Fibroblast of peridontal ligament (primary cell): ENCODE results near the gene C9orf43.
"Not testable (repeated sequence)": the region's sequence is repeated elsewhere in the genome, so short reads cannot be mapped to it uniquely, and the experiment has no call there.

Experiments
- DNase-seq: peaks from one replicate; pipeline ENCODE4 v3.0.0-alpha.2; 2010; ENCODE audit errors: extremely low read depth

The C9orf43 gene

GRCh38 chr9:113416149-113416721 is 5.7 kb downstream of the C9orf43 start:
- no peak for DNase-seq

- peak; percentile 2 for DNase-seq
Observed at GRCh38 chr9:113417370-113417769, 6.8 kb downstream of the C9orf43 start.

DNA sequence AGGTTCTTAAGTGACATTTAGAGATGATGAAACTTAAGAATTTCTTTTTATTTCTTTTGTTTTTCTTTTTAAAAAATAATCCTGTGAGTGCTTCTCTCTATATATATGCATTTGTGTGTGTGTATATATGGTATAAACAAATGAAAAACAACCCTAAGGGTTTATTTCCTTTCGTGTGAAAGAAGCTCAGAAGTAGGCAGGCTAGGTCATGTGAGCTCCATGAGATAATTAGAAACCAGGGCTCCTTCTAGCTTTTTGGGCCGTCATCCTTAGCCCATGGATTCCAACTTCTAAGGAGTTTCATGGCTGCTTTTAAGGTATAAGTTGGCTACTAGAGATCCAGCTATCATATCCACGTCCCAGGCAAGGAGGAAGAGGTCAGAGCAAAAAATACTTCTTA is 11.2 kb downstream of the C9orf43 start:
- DNase-seq, result no peak

GRCh38 chr9:113425072-113425471 is 14.5 kb downstream of the C9orf43 start:
- DNase-seq, result no peak

- no peak for DNase-seq
Observed at GRCh38 chr9:113426701-113427100, 16.2 kb downstream of the C9orf43 start.

DNA sequence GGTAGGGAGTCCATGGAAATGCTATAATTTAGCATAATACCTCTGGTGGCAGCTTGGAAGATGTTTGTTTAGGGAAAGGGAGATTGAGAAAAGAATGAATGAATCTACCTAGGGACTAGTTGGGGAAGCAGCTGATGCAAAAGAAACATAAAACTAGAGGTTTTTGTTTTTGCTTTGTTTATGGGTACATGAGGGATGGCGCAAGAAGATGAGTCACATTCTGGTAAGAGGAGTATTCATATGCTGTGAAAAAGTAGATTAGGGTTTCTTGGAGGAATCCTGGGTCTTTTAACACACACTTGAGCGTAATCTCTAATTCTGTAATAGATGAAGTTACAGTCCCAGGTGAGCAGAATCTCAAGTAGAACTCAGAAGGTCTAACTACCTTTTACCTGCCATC is 17.1 kb downstream of the C9orf43 start:
- peak; percentile 53 for DNase-seq

DNA sequence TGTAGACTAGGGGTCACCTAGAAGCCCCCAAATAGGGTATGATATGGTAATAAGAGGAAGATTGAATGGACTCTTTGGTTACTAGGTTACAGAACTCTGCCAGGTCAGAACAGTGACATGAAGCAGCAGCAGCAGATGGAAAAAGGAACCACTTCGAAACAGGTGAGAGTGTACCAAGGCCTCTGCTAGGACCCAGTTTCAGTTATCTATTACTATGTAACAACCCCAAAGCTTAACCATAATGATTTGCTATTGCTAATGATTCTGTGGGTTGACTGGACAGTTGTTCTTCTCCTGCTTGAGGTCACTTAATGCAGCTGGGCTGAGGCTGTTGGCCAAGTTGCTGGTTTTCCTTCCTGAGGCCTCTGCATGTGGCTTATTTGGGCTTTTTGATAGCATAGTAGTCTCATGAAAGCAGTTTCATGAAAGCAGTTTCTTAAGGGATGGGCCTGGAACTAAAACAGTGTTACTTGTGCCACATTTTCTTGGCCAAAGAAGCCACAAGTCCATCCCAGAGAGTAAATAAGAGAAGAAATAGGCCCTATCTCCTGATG is 17.6 kb downstream of the C9orf43 start:
- peak; percentile 37 for DNase-seq

- no peak for DNase-seq
Observed at GRCh38 chr9:113431191-113431590, 20.6 kb downstream of the C9orf43 start.

GRCh38 chr9:113436728-113437515 is 26.4 kb downstream of the C9orf43 start:
- DNase-seq, result peak; percentile 38

DNA sequence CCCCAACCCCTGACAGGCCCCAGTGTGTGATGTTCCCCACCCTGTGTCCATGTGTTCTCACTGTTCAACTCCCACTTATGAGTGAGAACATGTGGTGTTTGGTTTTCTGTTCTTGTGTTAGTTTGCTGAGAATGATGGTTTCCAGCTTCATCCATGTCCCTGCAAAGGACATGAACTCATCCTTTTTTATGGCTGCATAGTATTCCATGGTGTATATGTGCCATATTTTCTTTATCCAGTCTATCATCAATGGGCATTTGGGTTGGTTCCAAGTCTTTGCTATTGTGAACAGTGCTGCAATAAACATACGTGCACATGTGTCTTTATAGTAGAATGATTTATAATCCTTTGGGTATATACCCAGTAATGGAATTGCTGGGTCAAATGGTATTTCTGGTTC is 27.2 kb downstream of the C9orf43 start:
- DNase-seq, result not testable (repeated sequence)

GRCh38 chr9:113444736-113445135 is 34.2 kb downstream of the C9orf43 start:
- DNase-seq, result no peak

GRCh38 chr9:113446323-113446740 is 35.8 kb downstream of the C9orf43 start:
- DNase-seq, result peak; percentile 81

DNA sequence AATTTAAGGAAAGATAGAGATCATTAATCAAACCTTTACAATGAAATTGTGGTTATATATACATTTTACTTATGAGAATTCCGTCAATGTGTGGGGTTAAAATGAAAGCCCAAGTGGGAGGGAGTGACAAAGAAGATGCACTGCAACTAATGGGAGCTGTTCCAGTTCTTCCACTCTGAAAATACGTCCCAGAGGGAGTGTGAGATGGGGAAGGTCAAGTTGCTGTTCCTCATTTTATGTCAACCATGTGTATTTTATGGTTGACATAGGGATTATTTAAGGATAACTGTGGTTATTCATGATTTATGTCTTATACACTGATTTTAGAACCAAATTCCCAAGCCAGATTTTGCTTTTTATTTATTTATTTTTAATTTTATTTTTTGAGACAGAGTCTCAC is 38.8 kb downstream of the C9orf43 start:
- DNase-seq, result no peak

- DNase-seq, result no peak
Observed at GRCh38 chr9:113452113-113452605, 41.6 kb downstream of the C9orf43 start.

DNA sequence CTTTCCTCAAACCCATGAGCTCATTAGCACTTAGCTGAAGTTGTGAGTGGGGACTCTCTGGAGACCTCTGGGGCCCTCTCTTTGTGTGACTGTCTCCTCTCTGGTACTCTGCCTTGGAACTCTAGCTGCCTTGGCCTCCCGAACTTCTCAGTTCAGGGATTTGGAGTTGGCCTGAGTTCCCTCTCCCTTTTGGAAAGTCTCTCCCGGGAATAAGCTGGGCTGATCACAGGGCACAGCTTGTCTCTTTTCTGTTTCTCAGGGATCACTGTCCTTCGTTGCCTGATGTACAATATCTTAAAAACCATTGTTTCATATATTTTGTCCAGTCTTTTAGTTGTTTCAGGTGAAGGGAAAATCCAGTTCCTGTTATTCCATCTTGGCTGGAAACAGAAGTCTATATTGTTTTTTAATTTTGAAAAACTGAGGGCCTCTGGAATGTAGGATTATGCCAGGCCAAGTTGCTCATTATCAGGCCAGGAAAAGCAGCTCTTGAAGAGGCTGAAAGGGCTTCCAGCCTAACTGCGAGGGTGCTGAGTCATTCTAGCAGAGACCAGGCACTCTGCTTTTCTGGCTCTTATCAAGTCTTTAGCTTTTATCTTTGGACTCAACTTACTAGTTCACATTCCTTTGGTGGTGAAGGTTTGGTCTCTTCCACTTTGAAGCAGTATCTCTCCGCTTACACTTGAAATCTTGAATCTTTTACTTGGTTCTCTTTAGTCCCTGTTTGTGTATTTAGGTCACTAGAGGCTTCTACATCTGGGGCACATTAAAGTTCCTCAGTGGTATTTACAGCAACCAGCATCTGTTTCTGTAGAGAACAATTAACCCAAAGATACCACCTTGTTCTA is 44.6 kb downstream of the C9orf43 start:
- peak; percentile 95 for DNase-seq

GRCh38 chr9:113456235-113456634 is 45.7 kb downstream of the C9orf43 start:
- peak; percentile 51 for DNase-seq

DNA sequence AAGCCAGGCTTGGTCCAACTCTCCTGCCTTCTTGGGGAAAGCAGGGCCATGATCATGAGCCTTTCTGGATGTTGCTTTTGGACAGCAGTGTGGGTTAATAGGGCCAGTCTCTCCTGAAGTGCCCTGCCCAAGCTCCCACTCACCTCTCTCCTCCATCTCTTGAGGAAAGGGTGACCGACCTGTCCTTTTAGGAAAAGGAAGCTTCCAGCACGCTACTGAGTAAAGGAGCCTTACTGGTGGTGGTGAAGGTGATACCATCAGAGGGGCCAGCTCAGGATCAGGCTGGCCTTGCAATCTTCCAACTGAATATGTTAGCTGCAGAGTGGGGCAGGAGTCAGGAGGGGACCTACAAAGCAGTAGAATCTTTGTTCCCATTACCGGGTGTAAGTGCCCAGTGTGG is 50.7 kb downstream of the C9orf43 start:
- DNase-seq, result no peak

DNA sequence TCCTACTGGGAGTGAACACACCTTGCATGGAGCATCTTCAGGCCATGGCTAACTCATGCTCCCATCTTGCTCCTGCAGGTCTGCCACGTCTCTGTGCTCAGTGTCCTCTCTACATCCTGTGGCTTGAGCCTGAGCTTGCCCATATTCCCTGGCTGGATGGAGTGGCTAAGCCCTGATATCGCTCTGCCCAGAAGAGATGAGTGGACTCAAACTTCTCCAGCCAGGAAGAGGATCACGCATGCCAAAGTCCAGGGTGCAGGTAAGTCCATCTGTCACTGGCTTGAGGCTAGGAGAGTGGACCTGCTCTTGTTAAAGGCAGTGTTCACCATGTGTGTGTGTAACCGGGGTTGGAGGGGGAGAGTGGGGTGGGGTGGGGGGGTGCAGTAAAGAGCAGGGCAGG is 51.4 kb downstream of the C9orf43 start:
- DNase-seq, result no peak

GRCh38 chr9:113462781-113463286 is 52.3 kb downstream of the C9orf43 start:
- no peak for DNase-seq

DNA sequence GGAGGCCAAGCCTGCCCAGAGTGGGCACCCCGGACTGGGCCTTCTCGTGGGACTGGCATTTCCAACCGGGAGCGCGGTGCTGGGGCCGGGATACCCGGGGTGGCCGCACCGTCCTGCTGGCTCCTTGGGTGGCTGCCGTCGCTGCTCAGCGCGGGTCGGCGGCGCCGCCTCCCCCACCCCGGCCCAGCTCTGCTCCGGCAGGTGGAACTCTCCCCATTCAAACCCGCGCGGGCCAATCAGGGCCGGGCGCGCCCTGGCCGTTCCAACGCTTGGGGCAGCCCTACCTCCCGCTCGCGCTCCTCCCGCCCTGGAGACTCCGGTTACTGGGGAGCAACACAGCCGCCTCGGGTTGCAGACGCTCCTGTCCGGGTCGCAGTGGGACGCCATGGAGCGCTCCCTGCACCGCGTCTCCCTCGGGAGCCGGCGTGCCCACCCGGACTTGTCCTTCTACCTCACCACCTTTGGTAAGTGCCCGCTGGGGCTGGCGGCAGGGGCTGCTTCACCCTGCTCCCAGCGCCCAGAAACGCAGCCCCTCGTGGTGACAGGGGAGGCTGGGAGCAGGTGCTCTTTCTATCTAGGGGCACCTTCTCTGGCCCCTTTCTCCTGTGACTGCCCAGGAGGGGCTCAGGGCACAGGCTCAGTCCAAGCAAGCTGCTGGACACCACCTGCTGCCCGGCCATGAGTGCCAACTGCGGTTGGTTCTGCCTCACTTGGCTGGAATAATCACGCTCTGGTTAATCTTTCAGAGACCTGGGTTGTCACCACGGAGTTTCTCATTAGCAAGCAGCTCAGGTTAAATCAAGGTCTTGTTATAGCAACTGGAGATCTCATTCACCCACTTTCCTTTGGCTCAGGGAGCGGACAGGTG is 53.1 kb downstream of the C9orf43 start, which contains the start of gene RGS3:
TSS of gene RGS3 (plus strand) at position 310 of the 868 bp plus-strand sequence. CDS start at position 386, 76 bp downstream.
- DNase-seq, result no peak

DNA sequence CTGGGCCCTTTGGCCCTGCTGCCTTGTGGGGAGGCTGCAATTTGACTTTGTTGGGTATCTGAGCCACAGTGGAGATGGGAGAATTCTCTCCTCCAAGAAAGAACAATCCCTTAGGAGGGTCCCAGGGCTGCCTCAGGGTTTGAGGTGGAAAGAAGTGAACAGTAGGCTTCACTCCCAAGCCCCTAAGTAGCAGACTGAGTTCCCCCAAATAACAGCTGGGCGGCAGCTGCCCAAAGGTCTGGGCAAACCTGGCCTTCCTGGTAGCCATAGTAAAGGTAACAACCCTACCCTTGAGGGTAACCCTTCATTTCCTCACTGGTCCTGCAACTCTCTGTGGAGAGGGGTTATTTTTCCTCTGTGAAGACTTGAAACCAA is 53.7 kb downstream of the C9orf43 start:
- DNase-seq, result no peak
